ENCODE measurements around the gene CNP.

CNP gene

GRCh38 chr17:41962111-41962510 lies 4.5 kb upstream of the CNP start:
- H3K27ac ChIP-seq: no peak overlapping the region
- no peaks in the 10 kb centered on the region for H3K36me3 ChIP-seq (replicated peaks)
- TF ChIP-seq CTCF (IDR thresholded peaks at IDR 0.05; ENCODE audit: low read depth, low read length, missing control alignments): no peak
- H3K27me3 ChIP-seq (replicated peaks): no peaks in the 10 kb centered on the region
- in situ Hi-C loops (cut with HindIII; ENCODE audit: low pct_ligation_motif_present, low sequenced_read_pairs): loop anchor here (25.0 kb wide), 1 partner anchor 150 kb away; the partner anchor contains the start of genes DHX58, HSPB9 and KAT2A
- DNase-seq: no peak
- no peak overlapping the region for H3K4me3 ChIP-seq (ENCODE audit: low read depth, low read length)

GRCh38 chr17:41962768-41963434 lies 3.7 kb upstream of the CNP start:
- in situ Hi-C loops (cut with HindIII; ENCODE audit: low pct_ligation_motif_present, low sequenced_read_pairs): loop anchor here (25.0 kb wide), 1 partner anchor 149 kb away; the partner anchor contains the start of genes DHX58, HSPB9 and KAT2A
- TF ChIP-seq CTCF (IDR thresholded peaks at IDR 0.05; ENCODE audit: low read depth, low read length, missing control alignments): peak; percentile 90
- Histone ChIP-seq H3K27me3 (replicated peaks) (no peaks in the 10 kb centered on the region), H3K36me3 (replicated peaks) (no peaks in the 10 kb centered on the region), H3K4me3 (ENCODE audit: low read depth, low read length) (no peak overlapping the region), H3K27ac (no peak overlapping the region)
- DNase-seq: peak; percentile 63

- DNase-seq: no peak
These were observed 717 bp upstream of the CNP start for GRCh38 chr17:41965694-41966462.

GRCh38 chr17:41967141-41967920 lies 736 bp downstream of the CNP start:
- Histone ChIP-seq H3K4me3 (ENCODE audit: low read depth, low read length) (peak overlapping the region; percentile 81), H3K27ac (peak overlapping the region; percentile 52), H3K36me3 (replicated peaks) (peaks cover 19% of the 10 kb centered on the region), H3K27me3 (replicated peaks) (no peaks in the 10 kb centered on the region)
- in situ Hi-C loops (cut with HindIII; ENCODE audit: low pct_ligation_motif_present, low sequenced_read_pairs): loop anchor here (25.0 kb wide), 1 partner anchor 145 kb away; the partner anchor contains the start of genes DHX58, HSPB9 and KAT2A
- no peak for TF ChIP-seq CTCF (IDR thresholded peaks at IDR 0.05; ENCODE audit: low read depth, low read length, missing control alignments)
- peak; percentile 25 for DNase-seq

More at GRCh38 chr17:41965694-41966462, 717 bp upstream of the CNP start:
- no peak for TF ChIP-seq CTCF (IDR thresholded peaks at IDR 0.05; ENCODE audit: low read depth, low read length, missing control alignments)
- Histone ChIP-seq H3K27ac (no peak overlapping the region), H3K4me3 (ENCODE audit: low read depth, low read length) (peak overlapping the region; percentile 81), H3K36me3 (replicated peaks) (peaks cover 10% of the 10 kb centered on the region), H3K27me3 (replicated peaks) (no peaks in the 10 kb centered on the region)
- in situ Hi-C loops (cut with HindIII; ENCODE audit: low pct_ligation_motif_present, low sequenced_read_pairs): loop anchor here (25.0 kb wide), 1 partner anchor 146 kb away; the partner anchor contains the start of genes DHX58, HSPB9 and KAT2A

- Histone ChIP-seq H3K4me3 (ENCODE audit: low read depth, low read length) (peak overlapping the region; percentile 81), H3K36me3 (replicated peaks) (peaks cover 26% of the 10 kb centered on the region), H3K27me3 (replicated peaks) (no peaks in the 10 kb centered on the region), H3K27ac (no peak overlapping the region)
- DNase-seq: no peak
- in situ Hi-C loops (cut with HindIII; ENCODE audit: low pct_ligation_motif_present, low sequenced_read_pairs): loop anchor here (25.0 kb wide), 1 partner anchor 144 kb away; the partner anchor contains the start of genes DHX58, HSPB9 and KAT2A
- TF ChIP-seq CTCF (IDR thresholded peaks at IDR 0.05; ENCODE audit: low read depth, low read length, missing control alignments): no peak
These were observed 1.5 kb downstream of the CNP start for GRCh38 chr17:41967921-41968578.
